K562 (cell line): ENCODE measurements around the gene CPNE8. TPM values are rescaled to one million over a fixed set of nuclear protein-coding genes. Genes with fewer than 3 reads are reported as not detected.
A peak's percentile ranks its signal among the peaks of the same experiment; 100 is the strongest.

Source experiments
- ATAC-seq: fragments of 200-7000 bp; cut with Tn5 transposase; 3 replicates; pipeline ENCODE4 v1.9.1; 2020; ENCODE audit warnings: moderate library complexity
- BruUV-seq: library from RNA; stranded (reverse); fragments of 400-500 nt; replicated peaks from 2 replicates; lab custom pipeline; 2021; lab: Mats Ljungman, UMichigan
- CTCF ChIA-PET: fragments of 300-600 bp; formaldehyde crosslinking; extraction: SDS; loops from one replicate; lab custom pipeline; 2021; ENCODE audit warnings: low intra/inter-chr PET ratio; lab: Yijun Ruan, JAX
- POLR2A ChIA-PET: fragments of 300-600, 350-650 bp; sonication (Branson Sonifier 250); formaldehyde crosslinking; extraction: SDS; loops from one replicate; lab custom pipeline; 2021; ENCODE audit warnings: antibody characterized with exemption, inconsistent platforms; lab: Yijun Ruan, JAX
- DNase-seq, 4 experiments: peaks; one replicate each; pipeline versions ENCODE4 v3.0.0 to v3.0.0-alpha.2; 2011 to 2018; ENCODE audit warnings: low spot score in 3 of 4, mixed read lengths in 3 of 4; ENCODE audit errors: extremely low read depth in 1 of 4
- FAIRE-seq: peaks from 2 replicates; lab custom pipeline; 2011; peaks lifted over from hg19 to GRCh38; lab: Jason Lieb, UNC
- H2AFZ ChIP-seq: 2 replicates; pipeline ENCODE4 v1.6.0; 2011; ENCODE audit warnings: low read depth, low read length, control low read depth, inconsistent platforms
- H3K27ac ChIP-seq: fragments of 200-600 bp; 3 replicates; pipeline ENCODE4 v1.8.0; 2011; ENCODE audit warnings: low read depth, mild to moderate bottlenecking, control low read depth, inconsistent platforms, low read length, moderate library complexity, mixed read lengths; ENCODE audit errors: extremely low read depth
- H3K27me3 ChIP-seq, 2 experiments: fragments of 300-600 bp in 1 of 2; 2 replicates in 1 of 2; 3 replicates in 1 of 2; pipeline versions ENCODE4 v1.6.0 to v1.8.0; 2011; ENCODE audit warnings: inconsistent platforms in 2 of 2, low read length in 2 of 2, mild to moderate bottlenecking in 1 of 2, mixed read lengths in 1 of 2, moderate library complexity in 1 of 2; ENCODE audit not compliant: control insufficient read depth in 2 of 2, insufficient read depth in 2 of 2
- H3K36me3 ChIP-seq: fragments of 300-600 bp; 3 replicates; pipeline ENCODE4 v1.8.0; 2011; ENCODE audit warnings: mild to moderate bottlenecking, low read length, inconsistent platforms; ENCODE audit not compliant: control insufficient read depth, insufficient read depth
- H3K4me1 ChIP-seq, 2 experiments: fragments of 200-600 bp in 1 of 2; replicated peaks in 1 of 2; 2 replicates in 1 of 2; 3 replicates in 1 of 2; pipeline versions ENCODE4 v1.5.1 to v1.8.0; 2011; ENCODE audit warnings: inconsistent platforms in 2 of 2, low read length in 2 of 2, mild to moderate bottlenecking in 1 of 2, mixed read lengths in 1 of 2, moderate library complexity in 1 of 2; ENCODE audit not compliant: control insufficient read depth in 2 of 2, insufficient read depth in 2 of 2
- H3K4me2 ChIP-seq: 2 replicates; pipeline ENCODE4 v1.6.1; 2011; ENCODE audit warnings: low read length, control low read depth, inconsistent platforms, mixed read lengths; ENCODE audit not compliant: insufficient read depth
- H3K4me3 ChIP-seq: fragments of 200-600 bp; sonication (generic), shearing (Covaris generic); 2 replicates; pipeline ENCODE4 v1.5.1; 2016; ENCODE audit warnings: control low read depth, inconsistent platforms
- H3K79me2 ChIP-seq: fragments of 200-600 bp; 3 replicates; pipeline ENCODE4 v1.8.0; 2011; ENCODE audit warnings: low read length, inconsistent platforms; ENCODE audit not compliant: control insufficient read depth, insufficient read depth
- H3K9ac ChIP-seq, 2 experiments: 2 replicates each; pipeline versions ENCODE4 v1.6.0 to v1.6.1; 2011; ENCODE audit warnings: low read depth in 2 of 2, low read length in 2 of 2, control low read depth in 1 of 2, inconsistent platforms in 1 of 2, mild to moderate bottlenecking in 1 of 2, mixed read lengths in 1 of 2; ENCODE audit not compliant: insufficient read depth in 1 of 2
- H3K9me1 ChIP-seq: one replicate; pipeline ENCODE4 v1.6.0; 2011; ENCODE audit warnings: inconsistent platforms, mild to moderate bottlenecking, low read length, moderate library complexity; ENCODE audit not compliant: control insufficient read depth, insufficient read depth
- H3K9me3 ChIP-seq: replicated peaks from 2 replicates; pipeline ENCODE4 v1.5.1; 2011; ENCODE audit warnings: low read depth, low read length, inconsistent platforms; ENCODE audit not compliant: control insufficient read depth, insufficient read depth
- H4K20me1 ChIP-seq: replicated peaks from 2 replicates; pipeline ENCODE4 v1.6.1; 2011; ENCODE audit warnings: low read length, inconsistent platforms, mixed read lengths; ENCODE audit not compliant: control insufficient read depth, insufficient read depth
- CBX1 ChIP-seq: sonication (generic); IDR thresholded peaks from 2 replicates; pipeline ENCODE4 v1.6.1; 2016; ENCODE audit warnings: antibody characterized with exemption, low read depth, mild to moderate bottlenecking
- CHD1 ChIP-seq: fragments of 200-600 bp; sonication (generic); IDR thresholded peaks from one replicate; pipeline ENCODE4 v1.6.1; 2012; ENCODE audit warnings: mild to moderate bottlenecking, moderate library complexity, low read length, inconsistent platforms
- EP400 ChIP-seq: fragments of 450-650 bp; IDR thresholded peaks from 2 replicates; pipeline ENCODE4 v1.6.1; 2017; ENCODE audit warnings: antibody characterized with exemption, mild to moderate bottlenecking, moderate library complexity
- FOSL1 ChIP-seq: fragments of 200-800 bp; sonication (Bioruptor generic); conservative IDR thresholded peaks from 2 replicates; pipeline ENCODE4 v1.6.1; 2016; ENCODE audit warnings: missing genetic modification characterization, missing compliant biosample characterization
- MAFG ChIP-seq: fragments of 450-650 bp; conservative IDR thresholded peaks from 2 replicates; pipeline ENCODE4 v1.6.1; 2016; ENCODE audit warnings: missing genetic modification characterization, missing compliant biosample characterization
- MLX ChIP-seq, 2 experiments: fragments of 450-650 bp in 1 of 2; sonication (generic) in 1 of 2; formaldehyde crosslinking; conservative IDR thresholded peaks; 2 replicates each; pipeline versions ENCODE4 v1.4.0 to v1.8.1; 2020 to 2022; ENCODE audit warnings: mild to moderate bottlenecking in 1 of 2, missing genetic modification reagents in 1 of 2
- MYBL2 ChIP-seq, 2 experiments: fragments of 450-650 bp in 1 of 2; sonication (generic) in 1 of 2; formaldehyde crosslinking in 1 of 2; IDR thresholded peaks; 2 replicates each; pipeline versions ENCODE4 v1.6.1 to v1.8.1; 2017 to 2022; ENCODE audit warnings: borderline replicate concordance in 1 of 2, inconsistent platforms in 1 of 2, low read depth in 1 of 2, mild to moderate bottlenecking in 1 of 2, missing genetic modification reagents in 1 of 2, moderate library complexity in 1 of 2
- NCOR1 ChIP-seq: fragments of 450-650 bp; IDR thresholded peaks from 2 replicates; pipeline ENCODE4 v1.6.1; 2016; ENCODE audit warnings: mild to moderate bottlenecking, moderate library complexity
- NELFE ChIP-seq: IDR thresholded peaks from 2 replicates; pipeline ENCODE4 v1.6.1; 2011; ENCODE audit warnings: mild to moderate bottlenecking; ENCODE audit not compliant: insufficient read depth, insufficient read length
- RFX7 ChIP-seq: fragments of 250-450 bp; sonication (Bioruptor Pico); IDR thresholded peaks from 2 replicates; pipeline ENCODE4 v1.5.1; 2021; ENCODE audit warnings: mild to moderate bottlenecking
- SAFB ChIP-seq: fragments of 200-400 bp; formaldehyde crosslinking; IDR thresholded peaks from 2 replicates; pipeline ENCODE4 v1.6.1; 2017; ENCODE audit warnings: low read depth, low read length, borderline replicate concordance
- SREBF2 ChIP-seq: sonication (generic); formaldehyde crosslinking; IDR thresholded peaks from 2 replicates; pipeline ENCODE4 v1.4.0; 2020; ENCODE audit warnings: mild to moderate bottlenecking, missing genetic modification reagents
- THAP7 ChIP-seq: fragments of 250-450 bp; sonication (Bioruptor Pico); IDR thresholded peaks from 2 replicates; pipeline ENCODE4 v1.5.0; 2021
- YBX1 ChIP-seq: fragments of 450-650 bp; IDR thresholded peaks from 2 replicates; pipeline ENCODE4 v1.7.1; 2016; ENCODE audit warnings: mild to moderate bottlenecking
- WGBS: fragments of 100-300 bp; shearing (Covaris generic); methylation state at CpG from one replicate; pipeline ENCODE4 v1.1.6; 2016; ENCODE audit warnings: low coverage, mixed read lengths; ENCODE audit not compliant: insufficient coverage; ENCODE audit errors: missing lambda C conversion rate; 5-methylcytosine and 5-hydroxymethylcytosine counted together
- in situ Hi-C: fragments of 300-500 bp; cut with MboI; formaldehyde crosslinking; loops from 4 replicates; pipeline ENCODE4 v1.15.0; 2018; ENCODE audit warnings: inconsistent platforms, mixed read lengths
- intact Hi-C: fragments of 100-400 bp; cut with micrococcal nuclease; formaldehyde crosslinking; loops from 2 replicates; pipeline ENCODE4 v1.14.2; 2022
- polyA plus RNA-seq, 8 experiments: library from polyadenylated mRNA; depleted of rRNA in 4 of 8; stranded (reverse) in 5 of 8; unstranded in 3 of 8; fragments of >200 nt; fragmentation: Nextera tagmentation in 2 of 8; fragmentation: Illumina TruSeq in 1 of 8; extraction: Ambion mirVana in 2 of 8; extraction: Trizol in 1 of 8; gene quantifications; 2 replicates each; pipeline versions ENCODE4 v1.2.1 to v1.2.3, GENCODE V29; 2011 to 2014; ENCODE audit warnings: inconsistent platforms in 1 of 8, missing spikeins in 1 of 8
- total RNA-seq, 7 experiments: library from RNA; depleted of rRNA in 6 of 7; stranded (reverse); fragments of >200 nt in 6 of 7; fragmentation: Illumina TruSeq in 2 of 7; extraction: Trizol in 2 of 7; gene quantifications; 2 replicates each; pipeline versions ENCODE4 v1.2.1 to v1.2.3, GENCODE V29; 2011 to 2021; ENCODE audit warnings: low replicate concordance in 1 of 7
- TF ChIP-seq, protein P1 (sequence below): sonication (generic); IDR thresholded peaks from 2 replicates; pipeline ENCODE4 v1.6.1; 2016
- TF ChIP-seq, protein P2 (sequence below): fragments of 250-450 bp; sonication (Bioruptor Pico); IDR thresholded peaks from 2 replicates; pipeline ENCODE4 v1.8.0; 2022; ENCODE audit warnings: moderate library complexity, mild to moderate bottlenecking, inconsistent platforms

CPNE8 gene
- total and polyA plus RNA-seq, 9 of the 15 experiments (the other 6 are each of a cell fraction or from before 2014, with no cell fraction given) = 2.4 to 7.0 (median 4.2) TPM

- ATAC-seq (peak; percentile 43; the same call in 2 of the 3 replicates), DNase-seq (peak in 1 of 4 experiments; percentile 3)
- H2AFZ ChIP-seq = peak overlapping the region; percentile 14; the same call in 1 of the 2 replicates
- intact Hi-C loops = no loop called here
- H3K4me2 ChIP-seq = no peak overlapping the region
- no peak overlapping the region for H3K27ac ChIP-seq
- TF ChIP-seq YBX1 (no peak), MAFG (no peak), NELFE (no peak), CHD1 (no peak), NCOR1 (no peak), RFX7 (CRISPR knock-in tag) (no peak), SAFB (no peak), THAP7 (no peak), MLX (CRISPR knock-in tag; conservative IDR thresholded peaks at IDR 0.05) (no peak), CBX1 (no peak), EP400 (no peak), SREBF2 (CRISPR knock-in tag) (no peak), FOSL1 (peak; percentile 60), MYBL2 (IDR thresholded peaks at IDR 0.05; ENCODE audit: low read depth) (no peak), MYBL2 (CRISPR knock-in tag; IDR thresholded peaks at IDR 0.05; ENCODE audit: borderline replicate concordance) (no peak)
- TF ChIP-seq, protein P1, sequence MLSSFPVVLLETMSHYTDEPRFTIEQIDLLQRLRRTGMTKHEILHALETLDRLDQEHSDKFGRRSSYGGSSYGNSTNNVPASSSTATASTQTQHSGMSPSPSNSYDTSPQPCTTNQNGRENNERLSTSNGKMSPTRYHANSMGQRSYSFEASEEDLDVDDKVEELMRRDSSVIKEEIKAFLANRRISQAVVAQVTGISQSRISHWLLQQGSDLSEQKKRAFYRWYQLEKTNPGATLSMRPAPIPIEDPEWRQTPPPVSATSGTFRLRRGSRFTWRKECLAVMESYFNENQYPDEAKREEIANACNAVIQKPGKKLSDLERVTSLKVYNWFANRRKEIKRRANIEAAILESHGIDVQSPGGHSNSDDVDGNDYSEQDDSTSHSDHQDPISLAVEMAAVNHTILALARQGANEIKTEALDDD = 0 out of 2 replicates have a peak, but pooled peaks have one; percentile 20
- TF ChIP-seq, protein P2, sequence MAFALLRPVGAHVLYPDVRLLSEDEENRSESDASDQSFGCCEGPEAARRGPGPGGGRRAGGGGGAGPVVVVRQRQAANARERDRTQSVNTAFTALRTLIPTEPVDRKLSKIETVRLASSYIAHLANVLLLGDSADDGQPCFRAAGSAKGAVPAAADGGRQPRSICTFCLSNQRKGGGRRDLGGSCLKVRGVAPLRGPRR (CRISPR knock-in tag) = no peak
- TF ChIP-seq, all 486 proteins: peak for 2
- H3K27me3 ChIP-seq = no peaks in the 10 kb centered on the region
- no peaks in the 10 kb centered on the region for H4K20me1 ChIP-seq
- BruUV-seq = no TSS peak
- FAIRE-seq = no peak
- ChIA-PET CTCF (no interaction called here), POLR2A (no interaction called here)
- no peaks in the 10 kb centered on the region; the same call in 1 of the 2 replicates for H3K9me3 ChIP-seq
- H3K4me3 ChIP-seq = no peak overlapping the region
- no peaks in the 10 kb centered on the region for H3K9me1 ChIP-seq
- H3K9ac ChIP-seq = no peak overlapping the region
- WGBS = 13% methylated on average over 4 of the region's 4 CpGs
- no peaks in the 10 kb centered on the region; a peak in 2 of 5 replicates for H3K4me1 ChIP-seq
- no peaks in the 10 kb centered on the region for H3K79me2 ChIP-seq
- in situ Hi-C loops = no loop called here
- H3K36me3 ChIP-seq = no peaks in the 10 kb centered on the region
Observed at GRCh38 chr12:38930990-38931389, 25.6 kb upstream of the CPNE8 start.
